DOHH2 (cell line): Measurements from ENCODE around the gene CD58.

ENCODE experiments used
- H3F3A ChIP-seq: fragments of 200-600 bp; sonication (generic), shearing (Covaris generic); 2 replicates; pipeline ENCODE4 v1.6.0; 2016; ENCODE audit warnings: antibody characterized with exemption, mild to moderate bottlenecking; ENCODE audit not compliant: control insufficient read depth, insufficient read depth
- H3K27ac ChIP-seq: fragments of 200-600 bp; sonication (generic); 2 replicates; pipeline ENCODE4 v1.5.1; 2014; ENCODE audit warnings: low read depth, mild to moderate bottlenecking, low read length, moderate library complexity
- H3K27me3 ChIP-seq: fragments of 200-600 bp; sonication (generic); 2 replicates; pipeline ENCODE4 v1.6.1; 2014; ENCODE audit warnings: mild to moderate bottlenecking, low read length, mixed read lengths; ENCODE audit not compliant: control insufficient read depth
- H3K36me3 ChIP-seq: fragments of 200-600 bp; sonication (generic); 2 replicates; pipeline ENCODE4 v1.6.1; 2014; ENCODE audit warnings: mild to moderate bottlenecking, low read length, moderate library complexity, mixed read lengths; ENCODE audit not compliant: control insufficient read depth
- H3K4me1 ChIP-seq: fragments of 200-600 bp; sonication (generic); 2 replicates; pipeline ENCODE4 v1.6.1; 2014; ENCODE audit warnings: mild to moderate bottlenecking, low read length, mixed read lengths; ENCODE audit not compliant: control insufficient read depth
- H3K4me2 ChIP-seq: fragments of 200-600 bp; sonication (generic); 2 replicates; pipeline ENCODE4 v1.6.0; 2014; ENCODE audit warnings: mild to moderate bottlenecking, low read length, moderate library complexity
- H3K4me3 ChIP-seq: fragments of 200-600 bp; sonication (generic); 2 replicates; pipeline ENCODE4 v1.5.1; 2014; ENCODE audit warnings: mild to moderate bottlenecking, low read length, mixed read lengths
- H3K79me2 ChIP-seq: fragments of 200-600 bp; sonication (generic); 2 replicates; pipeline ENCODE4 v1.6.1; 2014; ENCODE audit warnings: mild to moderate bottlenecking, low read length, mixed read lengths; ENCODE audit not compliant: control insufficient read depth
- H3K9me2 ChIP-seq: fragments of 200-600 bp; sonication (generic); replicated peaks from 2 replicates; pipeline ENCODE4 v1.6.1; 2014; ENCODE audit warnings: mild to moderate bottlenecking, low read length, mixed read lengths; ENCODE audit not compliant: control insufficient read depth
- H3K9me3 ChIP-seq: fragments of 200-600 bp; sonication (generic); 2 replicates; pipeline ENCODE4 v1.6.1; 2014; ENCODE audit warnings: antibody characterized with exemption, low read length, mixed read lengths; ENCODE audit not compliant: control insufficient read depth, insufficient read depth
- H4K20me1 ChIP-seq: fragments of 200-600 bp; sonication (generic); 2 replicates; pipeline ENCODE4 v1.6.0; 2014; ENCODE audit warnings: low read depth, mild to moderate bottlenecking, antibody characterized with exemption, low read length, moderate library complexity; ENCODE audit not compliant: control insufficient read depth, insufficient read depth
- CTCF ChIP-seq: fragments of 200-600 bp; sonication (generic); IDR thresholded peaks from one replicate; pipeline ENCODE4 v1.5.1; 2014; ENCODE audit warnings: antibody characterized with exemption, mild to moderate bottlenecking, low read depth, low read length; ENCODE audit not compliant: poor library complexity, severe bottlenecking
- EZH2phosphoT487 ChIP-seq: fragments of 200-600 bp; sonication (generic); IDR thresholded peaks from 2 replicates; pipeline ENCODE4 v1.6.1; 2017; ENCODE audit warnings: borderline replicate concordance, mild to moderate bottlenecking, antibody characterized with exemption, low read length, moderate library complexity, mixed read lengths

CD58 gene

GRCh38 chr1:116514708-116515525 lies 55.9 kb downstream of the CD58 start:
- Histone ChIP-seq H3K4me1 (peaks cover 14% of the 10 kb centered on the region), H3K9me3 (no peaks in the 10 kb centered on the region), H3K36me3 (no peaks in the 10 kb centered on the region), H3K4me2 (peak overlapping the region; percentile 1), H3K79me2 (no peaks in the 10 kb centered on the region), H3K4me3 (no peak overlapping the region), H3K9me2 (no peaks in the 10 kb centered on the region), H3K27me3 (no peaks in the 10 kb centered on the region), H3F3A (no peaks in the 10 kb centered on the region), H4K20me1 (no peaks in the 10 kb centered on the region), H3K27ac (no peak overlapping the region)
- TF ChIP-seq EZH2phosphoT487 (no peak), CTCF (no peak)

- H3K9me3 ChIP-seq: no peaks in the 10 kb centered on the region
- H3K4me1 ChIP-seq: peaks cover 14% of the 10 kb centered on the region
- H3K27me3 ChIP-seq: 0 out of 2 replicates have a peak, but pooled peaks cover 2% of the 10 kb centered on the region
- H3K79me2 ChIP-seq: no peaks in the 10 kb centered on the region
- H3K36me3 ChIP-seq: no peaks in the 10 kb centered on the region
- H3K27ac ChIP-seq: no peak overlapping the region
- H3F3A ChIP-seq: no peaks in the 10 kb centered on the region
- TF ChIP-seq CTCF (no peak), EZH2phosphoT487 (no peak)
- no peak overlapping the region for H3K4me3 ChIP-seq
- H4K20me1 ChIP-seq: no peaks in the 10 kb centered on the region
- H3K4me2 ChIP-seq: no peak overlapping the region
- no peaks in the 10 kb centered on the region for H3K9me2 ChIP-seq
Measured at GRCh38 chr1:116513956-116514355, 56.9 kb downstream of the CD58 start.

- Histone ChIP-seq H3K9me3 (no peaks in the 10 kb centered on the region), H3F3A (no peaks in the 10 kb centered on the region), H4K20me1 (no peaks in the 10 kb centered on the region), H3K4me1 (peaks cover 14% of the 10 kb centered on the region), H3K9me2 (no peaks in the 10 kb centered on the region), H3K36me3 (no peaks in the 10 kb centered on the region), H3K79me2 (no peaks in the 10 kb centered on the region), H3K4me2 (no peak overlapping the region), H3K27ac (no peak overlapping the region), H3K4me3 (no peak overlapping the region), H3K27me3 (0 out of 2 replicates have a peak, but pooled peaks cover 2% of the 10 kb centered on the region)
- no peak for TF ChIP-seq CTCF
- no peak for TF ChIP-seq EZH2phosphoT487
Measured at GRCh38 chr1:116511459-116512019, 59.3 kb downstream of the CD58 start.
